Neural cell (in vitro differentiated cells): ENCODE measurements around the gene BCAS2. TPM values are rescaled to one million over a fixed set of nuclear protein-coding genes. Genes with fewer than 3 reads are reported as not detected.

ENCODE experiments used
- H2AFZ ChIP-seq: fragments of 200-600, 300-800 bp; sonication (generic), shearing (Covaris generic); 2 replicates; pipeline ENCODE4 v1.6.0; 2014; ENCODE audit warnings: low read depth, mild to moderate bottlenecking, antibody characterized with exemption, low read length, moderate library complexity
- H3F3A ChIP-seq: fragments of 200-600 bp; shearing (Covaris generic); 2 replicates; pipeline ENCODE4 v1.6.1; 2016; ENCODE audit warnings: mild to moderate bottlenecking, moderate library complexity, mixed read lengths, antibody characterized with exemption, low read length; ENCODE audit not compliant: insufficient read depth, poor library complexity, severe bottlenecking
- H3K27ac ChIP-seq: fragments of 200-600, 300-800 bp; sonication (generic), shearing (Covaris generic); 2 replicates; pipeline ENCODE4 v1.5.1; 2014; ENCODE audit warnings: mild to moderate bottlenecking, low read length, moderate library complexity
- H3K27me3 ChIP-seq: fragments of 300-800, 200-600 bp; sonication (generic), shearing (Covaris generic); 2 replicates; pipeline ENCODE4 v1.6.0; 2014; ENCODE audit warnings: mild to moderate bottlenecking, low read depth, low read length, moderate library complexity; ENCODE audit not compliant: insufficient read depth
- H3K36me3 ChIP-seq: fragments of 300-800, 200-600 bp; sonication (generic), shearing (Covaris generic); 2 replicates; pipeline ENCODE4 v1.5.1; 2014; ENCODE audit warnings: mild to moderate bottlenecking, antibody characterized with exemption, low read length, moderate library complexity; ENCODE audit not compliant: insufficient read depth
- H3K4me2 ChIP-seq: fragments of 300-800, 200-600 bp; sonication (generic), shearing (Covaris generic); 2 replicates; pipeline ENCODE4 v1.6.0; 2014; ENCODE audit warnings: mild to moderate bottlenecking, low read length
- H3K4me3 ChIP-seq: fragments of 300-800, 200-600 bp; sonication (generic), shearing (Covaris generic); 2 replicates; pipeline ENCODE4 v1.5.1; 2014; ENCODE audit warnings: mild to moderate bottlenecking, low read length, moderate library complexity
- H3K79me2 ChIP-seq: fragments of 200-600 bp; shearing (Covaris generic); replicated peaks from 2 replicates; pipeline ENCODE4 v1.6.0; 2014; ENCODE audit warnings: mild to moderate bottlenecking, low read length, moderate library complexity; ENCODE audit not compliant: insufficient read depth
- H3K9ac ChIP-seq: fragments of 300-800, 200-600 bp; sonication (generic), shearing (Covaris generic); 2 replicates; pipeline ENCODE4 v1.6.1; 2016; ENCODE audit warnings: mild to moderate bottlenecking, low read length, mixed read lengths
- H3K9me2 ChIP-seq: fragments of 200-600 bp; shearing (Covaris generic); 2 replicates; pipeline ENCODE4 v1.6.1; 2016; ENCODE audit warnings: mild to moderate bottlenecking, low read length, mixed read lengths; ENCODE audit not compliant: insufficient read depth
- H3K9me3 ChIP-seq: fragments of 200-600, 300-800 bp; sonication (generic), shearing (Covaris generic); 2 replicates; pipeline ENCODE4 v1.6.1; 2016; ENCODE audit warnings: mild to moderate bottlenecking, mixed run types, low read length, moderate library complexity, mixed read lengths
- H4K20me1 ChIP-seq: fragments of 200-600 bp; shearing (Covaris generic); 2 replicates; pipeline ENCODE4 v1.6.1; 2016; ENCODE audit warnings: mild to moderate bottlenecking, mixed run types; ENCODE audit not compliant: insufficient read depth
- CTCF ChIP-seq: fragments of 450-650 bp; IDR thresholded peaks from 2 replicates; pipeline ENCODE4 v1.5.1; 2014; ENCODE audit warnings: antibody characterized with exemption, mild to moderate bottlenecking, moderate library complexity; ENCODE audit not compliant: poor library complexity, severe bottlenecking
- EP300 ChIP-seq: fragments of 450-650 bp; conservative IDR thresholded peaks from 2 replicates; pipeline ENCODE4 v1.6.1; 2014; ENCODE audit warnings: antibody characterized with exemption, mild to moderate bottlenecking, moderate library complexity; ENCODE audit not compliant: poor library complexity, severe bottlenecking
- EZH2 ChIP-seq: fragments of 200-600, 300-800 bp; shearing (Covaris generic), sonication (generic); IDR thresholded peaks from 2 replicates; pipeline ENCODE4 v1.6.1; 2014; ENCODE audit warnings: antibody characterized with exemption, low read length, borderline replicate concordance, mild to moderate bottlenecking; ENCODE audit not compliant: insufficient read depth, poor library complexity, severe bottlenecking
- MXI1 ChIP-seq: fragments of 450-650 bp; conservative IDR thresholded peaks from 2 replicates; pipeline ENCODE4 v1.6.1; 2014; ENCODE audit warnings: antibody characterized with exemption, mild to moderate bottlenecking; ENCODE audit not compliant: poor library complexity, severe bottlenecking
- POLR2AphosphoS5 ChIP-seq: IDR thresholded peaks from 2 replicates; pipeline ENCODE4 v1.6.1; 2012
- RAD21 ChIP-seq: fragments of 450-650 bp; conservative IDR thresholded peaks from 2 replicates; pipeline ENCODE4 v1.6.1; 2014; ENCODE audit warnings: antibody characterized with exemption, mild to moderate bottlenecking, moderate library complexity
- REST ChIP-seq: IDR thresholded peaks from 2 replicates; pipeline ENCODE4 v1.6.1; 2012; ENCODE audit warnings: borderline replicate concordance
- SMC3 ChIP-seq: fragments of 450-650 bp; conservative IDR thresholded peaks from 2 replicates; pipeline ENCODE4 v1.6.1; 2014; ENCODE audit warnings: antibody characterized with exemption, mild to moderate bottlenecking, moderate library complexity; ENCODE audit not compliant: poor library complexity
- TAF1 ChIP-seq: IDR thresholded peaks from 2 replicates; pipeline ENCODE4 v1.6.1; 2012; ENCODE audit warnings: low read depth
- polyA plus RNA-seq: library from polyadenylated mRNA; depleted of rRNA; stranded (reverse); fragments of >200 nt; gene quantifications from 2 replicates; pipeline ENCODE4 v1.2.3, GENCODE V29; 2014

The BCAS2 gene
- polyA plus RNA-seq, 1 donor from 2014 or later = 149 TPM

GRCh38 chr1:114586513-114587047 is 5.2 kb upstream of the BCAS2 start:
- TF ChIP-seq MXI1 (no peak), REST (no peak), RAD21 (no peak), CTCF (no peak), SMC3 (no peak), TAF1 (no peak), EP300 (no peak), POLR2AphosphoS5 (no peak), EZH2 (no peak)
- H2AFZ ChIP-seq = no peak overlapping the region
- H3K4me3 ChIP-seq = no peak overlapping the region
- no peaks in the 10 kb centered on the region for H3K9me2 ChIP-seq
- H3K9me3 ChIP-seq = no peaks in the 10 kb centered on the region
- no peaks in the 10 kb centered on the region for H3K36me3 ChIP-seq
- no peaks in the 10 kb centered on the region for H4K20me1 ChIP-seq
- H3K27ac ChIP-seq = no peak overlapping the region
- H3K9ac ChIP-seq = no peak overlapping the region
- H3F3A ChIP-seq = no peaks in the 10 kb centered on the region
- H3K4me2 ChIP-seq = no peak overlapping the region
- H3K79me2 ChIP-seq = no peaks in the 10 kb centered on the region
- H3K27me3 ChIP-seq = no peaks in the 10 kb centered on the region

- no peak overlapping the region for H3K27ac ChIP-seq
- no peak overlapping the region for H3K4me3 ChIP-seq
- H3K9me3 ChIP-seq = no peaks in the 10 kb centered on the region
Measured at GRCh38 chr1:114585231-114585630, 3.8 kb upstream of the BCAS2 start.

More at GRCh38 chr1:114585231-114585630, 3.8 kb upstream of the BCAS2 start:
- Histone ChIP-seq H3K27me3 (no peaks in the 10 kb centered on the region), H3K36me3 (no peaks in the 10 kb centered on the region), H3F3A (no peaks in the 10 kb centered on the region), H3K9ac (no peak overlapping the region), H3K9me2 (no peaks in the 10 kb centered on the region), H3K4me2 (no peak overlapping the region), H4K20me1 (no peaks in the 10 kb centered on the region), H2AFZ (no peak overlapping the region), H3K79me2 (peaks cover 11% of the 10 kb centered on the region)
- TF ChIP-seq POLR2AphosphoS5 (no peak), EP300 (no peak), CTCF (no peak), SMC3 (no peak), MXI1 (no peak), RAD21 (no peak), TAF1 (no peak), REST (no peak), EZH2 (no peak)
